ENCODE measurements around the gene ACAA2. TPM values are rescaled to one million over a fixed set of nuclear protein-coding genes. Genes with fewer than 3 reads are reported as not detected.

ACAA2 gene
- total and polyA plus RNA-seq, 10 of the 15 experiments (the other 5 are each of a cell fraction or from before 2014, with no cell fraction given), result 43.1 to 134 (median 64.6) TPM

DNA sequence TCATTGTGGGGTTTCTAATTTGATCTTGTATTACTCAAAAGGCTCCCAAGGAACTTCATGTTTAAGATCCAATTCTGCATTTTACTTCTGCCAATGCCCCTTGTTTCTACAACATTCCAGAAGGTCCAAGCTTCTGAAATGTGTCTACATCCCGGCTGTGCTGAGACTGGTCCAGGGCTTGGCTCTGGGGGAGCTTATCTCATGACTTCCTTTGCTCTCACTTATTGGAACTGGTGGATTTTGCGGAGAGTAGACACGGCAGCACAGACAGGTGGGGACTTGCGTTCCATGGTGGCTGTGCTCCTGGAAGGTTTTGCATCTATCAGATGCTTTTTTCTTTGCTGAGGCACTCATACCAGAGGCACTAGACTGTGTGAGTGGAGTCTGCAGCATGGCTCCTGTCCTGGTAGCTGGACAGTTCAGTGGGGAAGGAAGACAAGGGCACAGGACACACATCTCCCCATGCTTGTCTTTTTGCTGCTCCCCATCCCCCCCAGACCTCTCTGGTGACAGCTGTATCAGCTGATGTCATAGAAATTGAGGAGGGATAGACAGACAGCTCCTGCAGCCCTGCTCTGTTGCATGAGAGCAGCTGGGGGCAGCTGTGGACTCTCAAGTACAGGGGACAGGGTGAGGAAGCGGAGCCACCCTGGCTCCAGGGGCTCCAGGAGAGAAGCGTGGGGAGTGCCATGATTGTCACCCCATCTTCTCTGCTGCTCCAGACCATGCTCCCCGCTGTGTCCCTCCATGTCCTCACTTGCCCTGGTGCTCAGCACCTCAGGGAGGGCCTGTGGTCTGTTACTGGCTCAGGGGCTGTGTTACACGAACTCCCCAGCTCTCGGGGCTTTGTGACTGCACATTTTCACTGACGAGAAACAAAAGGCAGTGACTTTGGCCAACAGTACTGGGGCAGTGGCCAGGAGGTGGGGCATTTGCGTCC, 46.0 kb downstream of the ACAA2 start (continued):
- TF ChIP-seq, protein P1, sequence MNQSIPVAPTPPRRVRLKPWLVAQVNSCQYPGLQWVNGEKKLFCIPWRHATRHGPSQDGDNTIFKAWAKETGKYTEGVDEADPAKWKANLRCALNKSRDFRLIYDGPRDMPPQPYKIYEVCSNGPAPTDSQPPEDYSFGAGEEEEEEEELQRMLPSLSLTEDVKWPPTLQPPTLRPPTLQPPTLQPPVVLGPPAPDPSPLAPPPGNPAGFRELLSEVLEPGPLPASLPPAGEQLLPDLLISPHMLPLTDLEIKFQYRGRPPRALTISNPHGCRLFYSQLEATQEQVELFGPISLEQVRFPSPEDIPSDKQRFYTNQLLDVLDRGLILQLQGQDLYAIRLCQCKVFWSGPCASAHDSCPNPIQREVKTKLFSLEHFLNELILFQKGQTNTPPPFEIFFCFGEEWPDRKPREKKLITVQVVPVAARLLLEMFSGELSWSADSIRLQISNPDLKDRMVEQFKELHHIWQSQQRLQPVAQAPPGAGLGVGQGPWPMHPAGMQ (IDR thresholded peaks at IDR 0.05; ENCODE audit: borderline replicate concordance), result no peak
- TF ChIP-seq RB1 (IDR thresholded peaks at IDR 0.05; ENCODE audit: borderline replicate concordance) (no peak), FOXK2 (IDR thresholded peaks at IDR 0.05) (no peak), ZNF622 (IDR thresholded peaks at IDR 0.05) (no peak), ZSCAN29 (IDR thresholded peaks at IDR 0.05) (no peak)

DNA sequence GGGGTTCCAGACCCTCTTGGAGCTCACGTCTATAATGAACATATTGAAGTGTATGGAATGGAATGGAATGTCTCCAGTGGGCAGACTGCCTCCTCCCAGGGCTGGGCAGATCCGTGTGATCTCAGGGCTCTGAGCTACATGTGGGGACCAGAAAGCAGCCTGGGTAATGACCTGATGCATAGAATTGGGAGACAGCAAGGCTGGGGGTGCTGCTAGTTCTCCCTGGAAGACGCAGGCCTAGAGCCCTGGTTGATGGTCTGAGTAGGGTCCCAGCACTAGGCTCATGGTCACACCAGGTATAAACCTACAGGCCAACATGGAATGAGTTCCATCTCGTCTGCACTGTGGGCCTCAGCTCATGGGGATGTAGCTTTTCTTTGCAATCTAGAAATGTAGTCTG, 46.7 kb downstream of the ACAA2 start:
- H3K9me3 ChIP-seq (replicated peaks; ENCODE audit: control insufficient read depth, insufficient read depth, low read length), result no peaks in the 10 kb centered on the region
- ChIA-PET CTCF (interaction anchor here (0.7 to 1.7 kb wide), 4 partner anchors 37 to 256 kb away, joined by 3 to 10 read pairs (median 3); no protein-coding TSS in a partner anchor), RAD21 (ENCODE audit: unreplicated experiment) (interaction anchor here (0.6 to 1.5 kb wide), 2 partner anchors 92 to 270 kb away, joined by 3 to 4 read pairs; no protein-coding TSS in a partner anchor), POLR2A (interaction anchor here (0.5 kb wide), 1 partner anchor 143 kb away, joined by 8 read pairs; no protein-coding TSS in a partner anchor), SMC1A (ENCODE audit: uncharacterized antibody, unreplicated experiment) (interaction anchor here (0.7 to 1.4 kb wide), 2 partner anchors 19 to 1129 kb away, joined by 3 read pairs; no protein-coding TSS in a partner anchor)
- H3K4me1 ChIP-seq (ENCODE audit: control insufficient read depth, insufficient read depth, low read length), result no peaks in the 10 kb centered on the region
- TF ChIP-seq GABPA (IDR thresholded peaks at IDR 0.05; ENCODE audit: low read depth) (no peak), MEF2B (IDR thresholded peaks at IDR 0.05; ENCODE audit: partially characterized antibody, poor library complexity, severe bottlenecking) (no peak), HCFC1 (IDR thresholded peaks at IDR 0.05; ENCODE audit: low read length) (no peak), SMARCA5 (IDR thresholded peaks at IDR 0.05) (no peak), JUND (IDR thresholded peaks at IDR 0.05; ENCODE audit: low read depth, low read length) (no peak), HDAC2 (IDR thresholded peaks at IDR 0.05) (no peak), RFX5 (IDR thresholded peaks at IDR 0.05; ENCODE audit: low read depth, low read length) (no peak)
- BruUV-seq (replicated peaks), result no TSS peak
- H3K27me3 ChIP-seq (replicated peaks in 1 of 2; ENCODE audit: control insufficient read depth in 2 of 2, insufficient read depth in 2 of 2, low read length in 1 of 2), result no peaks in the 10 kb centered on the region
- no peak overlapping the region for H3K4me3 ChIP-seq
- no peaks in the 10 kb centered on the region for H4K20me1 ChIP-seq (ENCODE audit: control insufficient read depth, insufficient read depth)
- WGBS (ENCODE audit: insufficient coverage, insufficient replicate concordance, low lambda C conversion rate, missing lambda C conversion rate), result 17% methylated on average over 4 of the region's 4 CpGs
- no peaks in the 10 kb centered on the region for H3K79me2 ChIP-seq (ENCODE audit: control insufficient read depth, insufficient read depth, low read length)
- H3K9ac ChIP-seq (ENCODE audit: control insufficient read depth, insufficient read depth, low read length), result no peak overlapping the region
- no peak for ATAC-seq
- in situ Hi-C loops (cut with MboI), result no loop called here
- FAIRE-seq, result no peak
- intact Hi-C loops (cut with micrococcal nuclease; ENCODE audit: unreplicated experiment), result no loop called here
- H2AFZ ChIP-seq (ENCODE audit: control insufficient read depth, low read depth, low read length), result no peak overlapping the region
- no peak for DNase-seq (ENCODE audit: low read depth, low spot score)
- no peak overlapping the region for H3K4me2 ChIP-seq (ENCODE audit: control insufficient read depth, insufficient read depth)
- H3K36me3 ChIP-seq (ENCODE audit: control insufficient read depth in 2 of 2, insufficient read depth in 2 of 2, low read length in 1 of 2), result no peaks in the 10 kb centered on the region
- no peak overlapping the region for H3K27ac ChIP-seq (ENCODE audit: control insufficient read depth, insufficient read depth)
